MM.1S (cell line): ENCODE measurements around the gene CALR3.

Experiments used
- CTCF ChIP-seq: fragments of 300-600 bp; sonication (generic); IDR thresholded peaks from 2 replicates; pipeline ENCODE4 v1.5.1; 2016; ENCODE audit warnings: antibody characterized with exemption, low read length, mixed read lengths
- EZH2 ChIP-seq: fragments of 300-600 bp; sonication (generic); optimal IDR thresholded peaks from 2 replicates; pipeline ENCODE3; 2017; ENCODE audit warnings: low read depth, mild to moderate bottlenecking, antibody characterized with exemption, low read length, mixed read lengths

- TF ChIP-seq CTCF, result no peak
- TF ChIP-seq EZH2, result no peak
Observed at GRCh38 chr19:16433986-16434385, 62.0 kb downstream of the CALR3 start.
